BLaER1 (cell line): ENCODE measurements around the gene KLK14.

Experiments used
- H3K27ac ChIP-seq: shearing (Covaris generic); formaldehyde crosslinking; 2 replicates; pipeline ENCODE4 v1.8.1; 2022
- H3K27me3 ChIP-seq: shearing (Covaris generic); formaldehyde crosslinking; 2 replicates; pipeline ENCODE4 v1.8.1; 2022
- H3K36me3 ChIP-seq: shearing (Covaris generic); formaldehyde crosslinking; 2 replicates; pipeline ENCODE4 v1.8.1; 2022
- H3K4me1 ChIP-seq: shearing (Covaris generic); formaldehyde crosslinking; 2 replicates; pipeline ENCODE4 v1.8.1; 2022
- H3K4me2 ChIP-seq: shearing (Covaris generic); formaldehyde crosslinking; 2 replicates; pipeline ENCODE4 v1.8.1; 2022
- H3K4me3 ChIP-seq: shearing (Covaris generic); formaldehyde crosslinking; 2 replicates; pipeline ENCODE4 v1.8.1; 2022
- H3K9ac ChIP-seq: shearing (Covaris generic); formaldehyde crosslinking; 2 replicates; pipeline ENCODE4 v1.8.1; 2022
- H3K9me3 ChIP-seq: shearing (Covaris generic); formaldehyde crosslinking; 2 replicates; pipeline ENCODE4 v1.8.1; 2022
- H4K20me1 ChIP-seq: shearing (Covaris generic); formaldehyde crosslinking; 2 replicates; pipeline ENCODE4 v1.8.1; 2022
- Cebpa-rat ChIP-seq: shearing (Covaris generic); IDR thresholded peaks from 2 replicates; pipeline ENCODE4 v1.8.1; 2022

KLK14 gene

GRCh38 chr19:51082611-51083010 is at the start of gene KLK14:
KLK14 (minus strand) TSS chr19:51082887; CDS start chr19:51082614, 273 bp downstream.
- H3K9ac ChIP-seq = no peak within 1 kb of the TSS
- no peaks in the 10 kb centered on the region for H3K9me3 ChIP-seq
- H3K27me3 ChIP-seq = no peaks in the 10 kb centered on the region
- TF ChIP-seq Cebpa-rat = no peak
- H3K4me1 ChIP-seq = peaks cover 11% of the 10 kb centered on the region
- no peak within 1 kb of the TSS for H3K4me3 ChIP-seq
- H3K4me2 ChIP-seq = no peak within 1 kb of the TSS
- H3K27ac ChIP-seq = no peak within 1 kb of the TSS
- H4K20me1 ChIP-seq = peaks cover 13% of the 10 kb centered on the region; the same call in 1 of the 2 replicates
- peaks cover 32% of the 10 kb centered on the region; the same call in 1 of the 2 replicates for H3K36me3 ChIP-seq

- Histone ChIP-seq H3K9me3 (peaks cover 25% of the 10 kb centered on the region), H3K4me3 (no peak overlapping the region), H3K4me1 (peaks cover 69% of the 10 kb centered on the region), H3K36me3 (no peaks in the 10 kb centered on the region; the same call in 1 of the 2 replicates), H3K27me3 (no peaks in the 10 kb centered on the region), H3K27ac (peak overlapping the region; percentile 47), H3K9ac (no peak overlapping the region), H4K20me1 (no peaks in the 10 kb centered on the region), H3K4me2 (peak overlapping the region; percentile 58)
- TF ChIP-seq Cebpa-rat = no peak
Measured at GRCh38 chr19:51131780-51132680, 49.3 kb upstream of the KLK14 start.

GRCh38 chr19:51129716-51130115 is 47.0 kb upstream of the KLK14 start:
- Histone ChIP-seq H3K4me3 (no peak overlapping the region), H3K27me3 (no peaks in the 10 kb centered on the region), H3K4me1 (peaks cover 81% of the 10 kb centered on the region), H3K27ac (peak overlapping the region; percentile 85), H3K9ac (peak overlapping the region; percentile 70; the same call in 1 of the 2 replicates), H3K9me3 (peaks cover 9% of the 10 kb centered on the region), H3K4me2 (peak overlapping the region; percentile 96), H4K20me1 (no peaks in the 10 kb centered on the region), H3K36me3 (no peaks in the 10 kb centered on the region; the same call in 1 of the 2 replicates)
- no peak for TF ChIP-seq Cebpa-rat

GRCh38 chr19:51128227-51128626 is 45.5 kb upstream of the KLK14 start:
- TF ChIP-seq Cebpa-rat = no peak
- Histone ChIP-seq H3K9me3 (no peaks in the 10 kb centered on the region), H3K27me3 (no peaks in the 10 kb centered on the region), H3K4me1 (peaks cover 96% of the 10 kb centered on the region), H3K27ac (peak overlapping the region; percentile 85), H3K9ac (peak overlapping the region; percentile 70; the same call in 1 of the 2 replicates), H3K4me3 (peak overlapping the region; percentile 24; the same call in 1 of the 2 replicates), H4K20me1 (no peaks in the 10 kb centered on the region), H3K36me3 (no peaks in the 10 kb centered on the region; the same call in 1 of the 2 replicates), H3K4me2 (peak overlapping the region; percentile 96)

- no peak for TF ChIP-seq Cebpa-rat
- Histone ChIP-seq H3K4me2 (peak overlapping the region; percentile 96), H3K4me3 (peak overlapping the region; percentile 24; the same call in 1 of the 2 replicates), H3K27me3 (no peaks in the 10 kb centered on the region), H3K9ac (peak overlapping the region; percentile 70; the same call in 1 of the 2 replicates), H3K27ac (peak overlapping the region; percentile 85), H4K20me1 (no peaks in the 10 kb centered on the region), H3K36me3 (no peaks in the 10 kb centered on the region; the same call in 1 of the 2 replicates), H3K4me1 (peaks cover 100% of the 10 kb centered on the region), H3K9me3 (no peaks in the 10 kb centered on the region)
Measured at GRCh38 chr19:51127755-51128154, 45.1 kb upstream of the KLK14 start.

GRCh38 chr19:51127032-51127431 is 44.3 kb upstream of the KLK14 start:
- peaks cover 100% of the 10 kb centered on the region for H3K4me1 ChIP-seq
- no peaks in the 10 kb centered on the region for H4K20me1 ChIP-seq
- no peaks in the 10 kb centered on the region for H3K9me3 ChIP-seq
- H3K9ac ChIP-seq = peak overlapping the region; percentile 27; the same call in 1 of the 2 replicates
- TF ChIP-seq Cebpa-rat = no peak
- no peaks in the 10 kb centered on the region for H3K27me3 ChIP-seq
- no peak overlapping the region for H3K4me3 ChIP-seq
- peak overlapping the region; percentile 85 for H3K27ac ChIP-seq
- H3K36me3 ChIP-seq = no peaks in the 10 kb centered on the region; the same call in 1 of the 2 replicates
- H3K4me2 ChIP-seq = peak overlapping the region; percentile 96

GRCh38 chr19:51125421-51126075 is 42.9 kb upstream of the KLK14 start:
- peak overlapping the region; percentile 96 for H3K4me2 ChIP-seq
- H3K36me3 ChIP-seq = no peaks in the 10 kb centered on the region
- no peak for TF ChIP-seq Cebpa-rat
- H3K9ac ChIP-seq = peak overlapping the region; percentile 31; the same call in 1 of the 2 replicates
- no peaks in the 10 kb centered on the region for H3K27me3 ChIP-seq
- H4K20me1 ChIP-seq = no peaks in the 10 kb centered on the region
- H3K27ac ChIP-seq = peak overlapping the region; percentile 85
- H3K9me3 ChIP-seq = no peaks in the 10 kb centered on the region
- H3K4me1 ChIP-seq = peaks cover 98% of the 10 kb centered on the region
- no peak overlapping the region; the same call in 1 of the 2 replicates for H3K4me3 ChIP-seq

- Histone ChIP-seq H3K9ac (peak within 1 kb of the TSS; percentile 37; the same call in 1 of the 2 replicates), H3K4me1 (peaks cover 90% of the 10 kb centered on the region), H3K36me3 (no peaks in the 10 kb centered on the region), H4K20me1 (no peaks in the 10 kb centered on the region), H3K4me2 (peak within 1 kb of the TSS; percentile 96), H3K9me3 (no peaks in the 10 kb centered on the region), H3K27me3 (no peaks in the 10 kb centered on the region), H3K27ac (peak within 1 kb of the TSS; percentile 85), H3K4me3 (peak within 1 kb of the TSS; percentile 15; the same call in 1 of the 2 replicates)
- no peak for TF ChIP-seq Cebpa-rat
Measured at GRCh38 chr19:51124729-51125128, 42.0 kb upstream of the KLK14 start, which contains the start of gene SIGLEC9. SIGLEC9 (plus strand) TSS chr19:51124906; CDS start chr19:51124975, 69 bp downstream.

- peak overlapping the region; percentile 96 for H3K4me2 ChIP-seq
- no peaks in the 10 kb centered on the region for H3K27me3 ChIP-seq
- TF ChIP-seq Cebpa-rat = no peak
- H3K36me3 ChIP-seq = no peaks in the 10 kb centered on the region
- H3K9me3 ChIP-seq = no peaks in the 10 kb centered on the region
- no peak overlapping the region for H3K9ac ChIP-seq
- peaks cover 90% of the 10 kb centered on the region for H3K4me1 ChIP-seq
- H3K4me3 ChIP-seq = no peak overlapping the region
- H4K20me1 ChIP-seq = no peaks in the 10 kb centered on the region
- peak overlapping the region; percentile 69 for H3K27ac ChIP-seq
Measured at GRCh38 chr19:51124216-51124615, 41.5 kb upstream of the KLK14 start.
